Measurements from ENCODE around the gene MEX3D.

DNA sequence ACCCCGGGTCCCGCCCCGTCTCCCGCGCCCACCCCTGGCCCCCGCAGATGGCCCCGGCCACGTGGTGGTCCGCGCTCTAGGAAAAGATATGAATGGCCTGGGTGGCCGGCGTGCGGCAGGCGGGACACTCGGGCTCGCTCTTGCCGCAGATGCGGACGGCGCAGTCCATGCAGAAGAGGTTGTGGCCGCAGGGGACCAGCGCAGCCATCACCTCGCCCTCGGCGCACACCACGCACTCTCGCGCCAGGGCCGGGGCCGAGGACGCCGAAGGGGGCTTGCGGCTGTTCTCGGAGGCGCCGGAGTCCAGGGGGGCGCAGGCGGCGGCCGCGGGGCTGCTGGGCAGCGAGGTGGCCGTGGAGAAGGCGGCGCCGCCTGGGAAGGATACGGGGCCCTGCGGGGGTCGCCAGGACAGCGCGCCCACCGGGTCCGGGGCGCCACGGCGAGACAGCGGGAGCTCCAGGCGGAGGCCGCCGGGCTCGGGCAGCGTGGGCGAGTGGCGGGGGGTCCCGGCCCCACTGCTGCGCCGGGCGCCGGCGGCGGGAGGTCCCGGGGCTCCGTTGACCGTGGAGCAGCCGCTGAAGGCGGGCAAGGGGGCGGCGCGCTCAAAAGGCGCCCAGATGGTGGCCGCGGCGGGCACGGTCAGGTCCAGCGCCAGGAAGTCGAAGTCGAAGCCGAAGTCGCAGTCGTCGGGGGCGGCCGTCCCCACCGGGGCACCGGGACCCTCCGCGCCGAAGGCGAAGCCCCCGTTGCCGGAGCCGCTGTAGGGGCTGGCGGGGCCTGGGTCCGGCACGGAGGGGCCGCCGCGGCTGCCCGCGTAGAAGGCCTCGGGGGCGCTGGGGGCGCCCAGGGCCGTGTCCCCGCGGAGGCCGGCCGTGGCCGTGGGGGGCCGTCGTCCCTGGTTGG is 12.4 kb downstream of the MEX3D start:
- TF ChIP-seq, protein P1, sequence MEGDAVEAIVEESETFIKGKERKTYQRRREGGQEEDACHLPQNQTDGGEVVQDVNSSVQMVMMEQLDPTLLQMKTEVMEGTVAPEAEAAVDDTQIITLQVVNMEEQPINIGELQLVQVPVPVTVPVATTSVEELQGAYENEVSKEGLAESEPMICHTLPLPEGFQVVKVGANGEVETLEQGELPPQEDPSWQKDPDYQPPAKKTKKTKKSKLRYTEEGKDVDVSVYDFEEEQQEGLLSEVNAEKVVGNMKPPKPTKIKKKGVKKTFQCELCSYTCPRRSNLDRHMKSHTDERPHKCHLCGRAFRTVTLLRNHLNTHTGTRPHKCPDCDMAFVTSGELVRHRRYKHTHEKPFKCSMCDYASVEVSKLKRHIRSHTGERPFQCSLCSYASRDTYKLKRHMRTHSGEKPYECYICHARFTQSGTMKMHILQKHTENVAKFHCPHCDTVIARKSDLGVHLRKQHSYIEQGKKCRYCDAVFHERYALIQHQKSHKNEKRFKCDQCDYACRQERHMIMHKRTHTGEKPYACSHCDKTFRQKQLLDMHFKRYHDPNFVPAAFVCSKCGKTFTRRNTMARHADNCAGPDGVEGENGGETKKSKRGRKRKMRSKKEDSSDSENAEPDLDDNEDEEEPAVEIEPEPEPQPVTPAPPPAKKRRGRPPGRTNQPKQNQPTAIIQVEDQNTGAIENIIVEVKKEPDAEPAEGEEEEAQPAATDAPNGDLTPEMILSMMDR (IDR thresholded peaks at IDR 0.05) = no peak
- no peak for TF ChIP-seq POLR2A (IDR thresholded peaks at IDR 0.05)

Measured in esophagus squamous epithelium (tissue), 4 donors.